ENCODE measurements around the gene ATP8A1. TPM values are rescaled to one million over a fixed set of nuclear protein-coding genes. Genes with fewer than 3 reads are reported as not detected.
"Not testable (repeated sequence)": the region's sequence is repeated elsewhere in the genome, so short reads cannot be mapped to it uniquely, and the experiment has no call there.

ATP8A1 gene
- total and polyA plus RNA-seq, 8 donors, result 4.8 to 15.3 (median 10.8) TPM

- Histone ChIP-seq H3K27ac (no peak overlapping the region), H3K9me3 (no peaks in the 10 kb centered on the region), H3K4me1 (no peaks in the 10 kb centered on the region), H3K27me3 (no peaks in the 10 kb centered on the region), H3K4me3 (no peak overlapping the region), H3K36me3 (no peaks in the 10 kb centered on the region)
- WGBS, 2 donors, result 82 to 87% methylated on average over 5 of the region's 5 CpGs
- no peak for ATAC-seq
- TF ChIP-seq CTCF (IDR thresholded peaks at IDR 0.05), result no peak
- DNase-seq, result no peak
- intact Hi-C loops (cut with DNase I), result no loop called here
- no peak for FAIRE-seq
Observed at GRCh38 chr4:42470023-42470422, 186.9 kb downstream of the ATP8A1 start.

GRCh38 chr4:42467777-42468176 is 189.1 kb downstream of the ATP8A1 start:
- DNase-seq; H3K4me1 ChIP-seq; ATAC-seq; H3K27ac ChIP-seq; H3K36me3 ChIP-seq; intact Hi-C loops (cut with DNase I); H3K27me3 ChIP-seq; H3K9me3 ChIP-seq; FAIRE-seq; H3K4me3 ChIP-seq: not testable (repeated sequence)
- WGBS, 2 donors, result 90 to 96% methylated on average over 3 of the region's 3 CpGs

GRCh38 chr4:42466273-42466844 is 190.5 kb downstream of the ATP8A1 start:
- H3K4me1 ChIP-seq, result no peaks in the 10 kb centered on the region
- no peak for TF ChIP-seq CTCF (IDR thresholded peaks at IDR 0.05)
- FAIRE-seq (no peak), DNase-seq (no peak), ATAC-seq (peak in 2 of 4 donors; percentile 42 to 45)
- WGBS, 2 donors, result 69 to 70% methylated on average over 2 of the region's 2 CpGs
- H3K27ac ChIP-seq, result no peak overlapping the region
- no peaks in the 10 kb centered on the region for H3K27me3 ChIP-seq
- intact Hi-C loops (cut with DNase I), result no loop called here
- no peaks in the 10 kb centered on the region for H3K36me3 ChIP-seq
- no peaks in the 10 kb centered on the region for H3K9me3 ChIP-seq
- H3K4me3 ChIP-seq, result no peak overlapping the region

GRCh38 chr4:42464550-42465094 is 192.3 kb downstream of the ATP8A1 start:
- Histone ChIP-seq H3K27ac (no peak overlapping the region), H3K36me3 (no peaks in the 10 kb centered on the region), H3K27me3 (no peaks in the 10 kb centered on the region), H3K4me1 (peaks cover 0 to 7% (median 6%) of the 10 kb centered on the region in 3 donors), H3K4me3 (no peak overlapping the region), H3K9me3 (no peaks in the 10 kb centered on the region)
- no peak for TF ChIP-seq CTCF (IDR thresholded peaks at IDR 0.05)
- no peak for FAIRE-seq
- no peak for DNase-seq
- WGBS, 2 donors, result 90 to 96% methylated on average over 8 of the region's 8 CpGs
- intact Hi-C loops (cut with DNase I), result no loop called here
- ATAC-seq, result no peak

GRCh38 chr4:42461216-42461615 is 195.7 kb downstream of the ATP8A1 start:
- intact Hi-C loops (cut with DNase I); H3K27me3 ChIP-seq; H3K4me3 ChIP-seq; DNase-seq; H3K36me3 ChIP-seq; H3K9me3 ChIP-seq; FAIRE-seq; H3K27ac ChIP-seq: not testable (repeated sequence)
- WGBS, 2 donors, result 86 to 92% methylated on average over 1 of the region's 1 CpG
- peak in 1 of 4 donors; percentile 31 for ATAC-seq
- H3K4me1 ChIP-seq, result peaks cover 11 to 24% (median 21%) of the 10 kb centered on the region in 3 donors

GRCh38 chr4:42460043-42460442 is 196.9 kb downstream of the ATP8A1 start:
- H3K36me3 ChIP-seq, result no peaks in the 10 kb centered on the region
- FAIRE-seq, result no peak
- peak; percentile 93 to 98 (median 96) for ATAC-seq
- H3K4me3 ChIP-seq, result no peak overlapping the region
- H3K27ac ChIP-seq, result peak overlapping the region in 3 of 4 donors; percentile 3 to 59 (median 17)
- TF ChIP-seq CTCF (IDR thresholded peaks at IDR 0.05), result no peak
- DNase-seq, result peak in 4 of 6 donors; percentile 22 to 47 (median 42)
- H3K27me3 ChIP-seq, result no peaks in the 10 kb centered on the region
- intact Hi-C loops (cut with DNase I), result no loop called here
- WGBS, 2 donors, result 26 to 41% methylated on average over 4 of the region's 4 CpGs
- H3K4me1 ChIP-seq, result peaks cover 11 to 24% (median 21%) of the 10 kb centered on the region in 3 donors
- no peaks in the 10 kb centered on the region for H3K9me3 ChIP-seq
